OCI-LY7 (cell line): ENCODE data around the gene RNF207.

Experiments used
- CTCF ChIP-seq: fragments of 200-600 bp; sonication (generic); conservative IDR thresholded peaks from 2 replicates; pipeline ENCODE4 v1.5.1; 2014; ENCODE audit warnings: mild to moderate bottlenecking, antibody characterized with exemption, low read length, moderate library complexity, mixed read lengths
- EZH2phosphoT487 ChIP-seq: fragments of 200-600 bp; sonication (generic); IDR thresholded peaks from 2 replicates; pipeline ENCODE4 v1.6.1; 2018; ENCODE audit warnings: low read depth, borderline replicate concordance, mild to moderate bottlenecking, mixed run types, antibody characterized with exemption, low read length, moderate library complexity, mixed read lengths

GRCh38 chr1:6183520-6183989 is 22.4 kb upstream of the RNF207 start:
- TF ChIP-seq CTCF (0 out of 2 replicates have a peak, but pooled peaks have one; percentile 26), EZH2phosphoT487 (no peak)
